ENCODE results near the gene B3GALT6. TPM values are rescaled to one million over a fixed set of nuclear protein-coding genes. Genes with fewer than 3 reads are reported as not detected.
"Not testable (repeated sequence)": the region's sequence is repeated elsewhere in the genome, so short reads cannot be mapped to it uniquely, and the experiment has no call there.

Gene B3GALT6
- total RNA-seq, 1 experiment from 2014 or later, result 37.6 TPM

- DNase-seq (ENCODE audit: low read depth), result no peak
These were observed 10.6 kb downstream of the B3GALT6 start for GRCh38 chr1:1242461-1243265.

- no peak for DNase-seq (ENCODE audit: low read depth)
These were observed 11.2 kb downstream of the B3GALT6 start for GRCh38 chr1:1243266-1243660.

- DNase-seq (ENCODE audit: low read depth), result no peak
These were observed 11.8 kb downstream of the B3GALT6 start for GRCh38 chr1:1243807-1244191.

- DNase-seq (ENCODE audit: low read depth), result no peak
These were observed 12.3 kb downstream of the B3GALT6 start for GRCh38 chr1:1244192-1244811.

- DNase-seq (ENCODE audit: low read depth), result no peak
These were observed 13.3 kb downstream of the B3GALT6 start for GRCh38 chr1:1245178-1245816.

- DNase-seq (ENCODE audit: low read depth), result no peak
These were observed 14.0 kb downstream of the B3GALT6 start for GRCh38 chr1:1245817-1246576.

- DNase-seq (ENCODE audit: low read depth), result no peak
These were observed 14.7 kb downstream of the B3GALT6 start, which contains the start of gene C1QTNF12 for GRCh38 chr1:1246577-1247340. Gene C1QTNF12, minus strand, starts transcription at chr1:1246722. Its CDS starts 32 bp downstream, at chr1:1246690.

- no peak for DNase-seq (ENCODE audit: low read depth)
These were observed 15.4 kb downstream of the B3GALT6 start for GRCh38 chr1:1247341-1247913.

GRCh38 chr1:1248009-1248913 lies 16.2 kb downstream of the B3GALT6 start:
- not testable (repeated sequence) for DNase-seq (ENCODE audit: low read depth)

- no peak for DNase-seq (ENCODE audit: low read depth)
These were observed 18.8 kb downstream of the B3GALT6 start for GRCh38 chr1:1250786-1251284.

- DNase-seq (ENCODE audit: low read depth), result no peak
These were observed 21.3 kb downstream of the B3GALT6 start for GRCh38 chr1:1253314-1253713.

- DNase-seq (ENCODE audit: low read depth), result no peak
These were observed 22.1 kb downstream of the B3GALT6 start for GRCh38 chr1:1253972-1254666.

GRCh38 chr1:1254667-1254998 lies 22.6 kb downstream of the B3GALT6 start:
- no peak for DNase-seq (ENCODE audit: low read depth)

- no peak for DNase-seq (ENCODE audit: low read depth)
These were observed 23.0 kb downstream of the B3GALT6 start for GRCh38 chr1:1255078-1255477.

- DNase-seq (ENCODE audit: low read depth), result no peak
These were observed 23.6 kb downstream of the B3GALT6 start for GRCh38 chr1:1255611-1256010.

GRCh38 chr1:1256956-1257871 lies 25.2 kb downstream of the B3GALT6 start:
- DNase-seq (ENCODE audit: low read depth), result no peak

GRCh38 chr1:1259119-1259488 lies 27.1 kb downstream of the B3GALT6 start:
- no peak for DNase-seq (ENCODE audit: low read depth)

- DNase-seq (ENCODE audit: low read depth), result no peak
These were observed 27.5 kb downstream of the B3GALT6 start for GRCh38 chr1:1259540-1259939.
